Adrenal gland (tissue), 12 donors: ENCODE results near the gene UQCC5. TPM values are rescaled to one million over a fixed set of nuclear protein-coding genes. Genes with fewer than 3 reads are reported as not detected.

Experiments
- DNase-seq, 7 donors: peaks; one replicate each; pipeline ENCODE4 v3.0.0-alpha.2; 2019 to 2020
- H3K27ac ChIP-seq, 5 donors: fragments of 200-600 bp; sonication (generic) in 4 of 5; 1 replicate in 3 of 5; 2 replicates in 2 of 5; pipeline versions ENCODE4 v1.5.1 to v1.8.0; 2016 to 2020; ENCODE audit warnings: mild to moderate bottlenecking in 1 of 5
- H3K27me3 ChIP-seq: fragments of 200-600 bp; 2 replicates; pipeline ENCODE4 v1.8.0; 2021
- H3K36me3 ChIP-seq, 2 donors: fragments of 200-600 bp; replicated peaks in 1 of 2; 1 replicate in 1 of 2; 2 replicates in 1 of 2; pipeline versions ENCODE4 v1.5.1 to v1.8.0; 2018 to 2022
- H3K4me1 ChIP-seq, 2 donors: fragments of 200-600 bp; replicated peaks in 1 of 2; 1 replicate in 1 of 2; 2 replicates in 1 of 2; pipeline versions ENCODE4 v1.5.1 to v1.8.0; 2018 to 2021
- H3K4me3 ChIP-seq, 4 donors: fragments of 200-600 bp; sonication (generic) in 3 of 4; one replicate each; pipeline ENCODE4 v1.5.1; 2016 to 2018
- H3K9me3 ChIP-seq, 3 donors: fragments of 200-600 bp; sonication (generic) in 1 of 3; replicated peaks in 1 of 3; 1 replicate in 2 of 3; 2 replicates in 1 of 3; pipeline versions ENCODE4 v1.5.1 to v1.8.0; 2016 to 2021
- POLR2A ChIP-seq, 2 donors: fragments of 450-650 bp; IDR thresholded peaks; one replicate each; pipeline ENCODE4 v1.6.1; 2017; ENCODE audit warnings: antibody characterized with exemption in 2 of 2, mild to moderate bottlenecking in 2 of 2, moderate library complexity in 1 of 2
- WGBS, 4 donors: extraction: QIAGEN DNeasy Blood & Tissue Kit in 2 of 4; methylation state at CpG; one replicate each; pipeline versions ENCODE4 v1.1.5 to v1.1.7; 2013 to 2017; 5-methylcytosine and 5-hydroxymethylcytosine counted together
- intact Hi-C, 2 donors: fragments of 100-400 bp; cut with DNase I; formaldehyde crosslinking; loops; one replicate each; pipeline versions ENCODE4 v1.14.1 to v1.15.0; 2022 to 2023
- polyA plus RNA-seq, 3 donors: library from polyadenylated mRNA; stranded (reverse); fragments of 200-250 nt in 2 of 3; fragments of 350-450 nt in 1 of 3; fragmentation: Illumina TruSeq in 1 of 3; extraction: RNeasy Lipid Tissue Mini Kit (QIAGEN cat#74804) in 1 of 3; gene quantifications; one replicate each; pipeline ENCODE4 v1.2.3, GENCODE V29; 2013 to 2014
- total RNA-seq, 9 donors: library from RNA; depleted of rRNA in 4 of 9; stranded (reverse); fragments of >200 nt in 4 of 9; fragments of 120-200 nt in 1 of 9; fragmentation: NEBNext Ultra II Directional in 1 of 9; extraction: Animal tissue kit (Norgen Biotek cat#: 25700) in 1 of 9; gene quantifications; one replicate each; pipeline versions ENCODE4 v1.1.0 to v1.2.4, GENCODE V29; 2013 to 2023
- TF ChIP-seq, protein P1 (sequence below), 6 experiments: fragments of 450-650 bp in 4 of 6; fragments of 200-600 bp in 2 of 6; sonication (generic) in 1 of 6; IDR thresholded peaks; 1 replicate in 5 of 6; 2 replicates in 1 of 6; pipeline versions ENCODE4 v1.5.1 to v1.8.0; 2016 to 2021; ENCODE audit warnings: antibody characterized with exemption in 6 of 6, mild to moderate bottlenecking in 2 of 6, moderate library complexity in 1 of 6
- donor health status: healthy with polysubstance abuse.
- donor health status: Bipolar disorder and iron deficiency.
- donor health status: DM: yes; HTN: yes; CAD: no.
- donor health status: DM: no; HTN: no; CAD: no.
- donor health status: DM: no; HTN: no; CAD: no.
- donor health status: DM: yes; HTN: yes; CAD: no.

UQCC5 gene
- total and polyA plus RNA-seq, 12 donors, result 1.1 to 330 (median 72.3) TPM

- Histone ChIP-seq H3K36me3 (no peaks in the 10 kb centered on the region), H3K9me3 (no peaks in the 10 kb centered on the region), H3K27ac (peak overlapping the region in 2 of 5 donors; percentile 67 to 94), H3K27me3 (no peaks in the 10 kb centered on the region), H3K4me1 (peaks cover 34 to 74% of the 10 kb centered on the region in 2 donors), H3K4me3 (peak overlapping the region in 1 of 4 donors; percentile 32)
- intact Hi-C loops, result loop anchor here in 1 of 2 donors (10.0 kb wide), 1 partner anchor 149 kb away; the partner anchor contains the start of genes GNL3 and PBRM1
- 86 to 89% (median 89%) methylated on average over 19 of the region's 19 CpGs for WGBS, 4 donors
- DNase-seq, result peak in 4 of 7 donors; percentile 17 to 68 (median 24)
- TF ChIP-seq, protein P1, sequence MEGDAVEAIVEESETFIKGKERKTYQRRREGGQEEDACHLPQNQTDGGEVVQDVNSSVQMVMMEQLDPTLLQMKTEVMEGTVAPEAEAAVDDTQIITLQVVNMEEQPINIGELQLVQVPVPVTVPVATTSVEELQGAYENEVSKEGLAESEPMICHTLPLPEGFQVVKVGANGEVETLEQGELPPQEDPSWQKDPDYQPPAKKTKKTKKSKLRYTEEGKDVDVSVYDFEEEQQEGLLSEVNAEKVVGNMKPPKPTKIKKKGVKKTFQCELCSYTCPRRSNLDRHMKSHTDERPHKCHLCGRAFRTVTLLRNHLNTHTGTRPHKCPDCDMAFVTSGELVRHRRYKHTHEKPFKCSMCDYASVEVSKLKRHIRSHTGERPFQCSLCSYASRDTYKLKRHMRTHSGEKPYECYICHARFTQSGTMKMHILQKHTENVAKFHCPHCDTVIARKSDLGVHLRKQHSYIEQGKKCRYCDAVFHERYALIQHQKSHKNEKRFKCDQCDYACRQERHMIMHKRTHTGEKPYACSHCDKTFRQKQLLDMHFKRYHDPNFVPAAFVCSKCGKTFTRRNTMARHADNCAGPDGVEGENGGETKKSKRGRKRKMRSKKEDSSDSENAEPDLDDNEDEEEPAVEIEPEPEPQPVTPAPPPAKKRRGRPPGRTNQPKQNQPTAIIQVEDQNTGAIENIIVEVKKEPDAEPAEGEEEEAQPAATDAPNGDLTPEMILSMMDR (IDR thresholded peaks at IDR 0.05), result no peak
- no peak for TF ChIP-seq POLR2A (IDR thresholded peaks at IDR 0.05)
Observed at GRCh38 chr3:52535411-52536111, 844 bp upstream of the UQCC5 start.

GRCh38 chr3:52536112-52536368, 365 bp upstream of the UQCC5 start:
- Histone ChIP-seq H3K27me3 (no peaks in the 10 kb centered on the region), H3K4me1 (peaks cover 38 to 74% of the 10 kb centered on the region in 2 donors), H3K9me3 (no peaks in the 10 kb centered on the region), H3K36me3 (no peaks in the 10 kb centered on the region), H3K4me3 (peak overlapping the region in 1 of 4 donors; percentile 32), H3K27ac (peak overlapping the region in 2 of 5 donors; percentile 67 to 94)
- WGBS, 4 donors, result 11 to 16% (median 11%) methylated on average over 8 to 9 of the region's 9 CpGs
- intact Hi-C loops, result loop anchor here in 1 of 2 donors (10.0 kb wide), 1 partner anchor 149 kb away; the partner anchor contains the start of genes GNL3 and PBRM1
- DNase-seq, result no peak
- no peak for TF ChIP-seq POLR2A (IDR thresholded peaks at IDR 0.05)
- TF ChIP-seq, protein P1 (IDR thresholded peaks at IDR 0.05), result no peak

- intact Hi-C loops, result loop anchor here in 1 of 2 donors (10.0 kb wide), 1 partner anchor 148 kb away; the partner anchor contains the start of genes GNL3 and PBRM1
- H3K4me1 ChIP-seq, result peaks cover 29 to 73% of the 10 kb centered on the region in 2 donors
- WGBS, 4 donors, result 1 to 3% (median 2%) methylated on average over 6 of the region's 6 CpGs
Observed at GRCh38 chr3:52537165-52537620, 788 bp downstream of the UQCC5 start.

More at GRCh38 chr3:52537165-52537620, 788 bp downstream of the UQCC5 start:
- Histone ChIP-seq H3K9me3 (no peaks in the 10 kb centered on the region), H3K27ac (peak overlapping the region; percentile 61 to 97 (median 91)), H3K27me3 (no peaks in the 10 kb centered on the region), H3K36me3 (peaks cover 0 to 5% of the 10 kb centered on the region in 2 donors), H3K4me3 (peak overlapping the region; percentile 20 to 84 (median 64))
- DNase-seq, result peak in 1 of 7 donors; percentile 35
- TF ChIP-seq, protein P1 (IDR thresholded peaks at IDR 0.05), result peak in 2 of 6 experiments; percentile 3 to 27
- TF ChIP-seq POLR2A (IDR thresholded peaks at IDR 0.05), result no peak
